Measurements from ENCODE around the gene GJC3. TPM values are rescaled to one million over a fixed set of nuclear protein-coding genes. Genes with fewer than 3 reads are reported as not detected.
"Not testable (repeated sequence)": the region's sequence is repeated elsewhere in the genome, so short reads cannot be mapped to it uniquely, and the experiment has no call there.

GJC3 gene
- total RNA-seq, 2 experiments from 2014 or later: 0.62 to 1.1 TPM

DNA sequence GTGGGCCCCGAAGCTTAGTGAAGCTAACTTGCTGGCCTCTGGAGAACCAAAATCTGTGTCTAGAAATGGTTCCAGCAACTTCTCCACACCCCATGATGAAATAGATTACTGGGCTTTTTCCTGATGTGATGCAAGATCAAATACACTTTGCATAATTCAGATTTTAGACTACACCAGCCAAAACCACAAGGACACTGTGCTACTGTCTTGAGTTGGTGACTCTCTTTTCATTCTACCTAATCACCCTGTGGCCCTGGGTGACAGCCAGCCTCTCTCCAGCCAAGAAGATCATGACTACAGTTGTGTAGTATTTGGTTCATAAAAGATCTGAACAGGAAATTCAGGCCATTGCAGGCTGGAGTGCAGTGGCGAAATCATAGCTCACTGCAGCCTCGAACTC is 24.2 kb upstream of the GJC3 start:
- Mint-ChIP-seq H3K4me3 (no peak overlapping the region), H3K9me3 (peaks cover 2% of the 10 kb centered on the region), H3K27me3 (ENCODE audit: low read depth) (peaks cover 2% of the 10 kb centered on the region), H3K27ac (peak overlapping the region; percentile 25), H3K4me1 (ENCODE audit: low read depth) (peaks cover 5% of the 10 kb centered on the region), H3K36me3 (ENCODE audit: low read depth) (no peaks in the 10 kb centered on the region)
- DNase-seq: peak; percentile 41
- CTCF ChIA-PET: interaction anchor here (2.0 kb wide), 1 partner anchor 40 kb away, joined by 9 read pairs; no protein-coding TSS in a partner anchor
- intact Hi-C loops (cut with micrococcal nuclease): loop anchor here (1.0 kb wide), 1 partner anchor 24 kb away; the partner anchor contains the start of gene GJC3

DNA sequence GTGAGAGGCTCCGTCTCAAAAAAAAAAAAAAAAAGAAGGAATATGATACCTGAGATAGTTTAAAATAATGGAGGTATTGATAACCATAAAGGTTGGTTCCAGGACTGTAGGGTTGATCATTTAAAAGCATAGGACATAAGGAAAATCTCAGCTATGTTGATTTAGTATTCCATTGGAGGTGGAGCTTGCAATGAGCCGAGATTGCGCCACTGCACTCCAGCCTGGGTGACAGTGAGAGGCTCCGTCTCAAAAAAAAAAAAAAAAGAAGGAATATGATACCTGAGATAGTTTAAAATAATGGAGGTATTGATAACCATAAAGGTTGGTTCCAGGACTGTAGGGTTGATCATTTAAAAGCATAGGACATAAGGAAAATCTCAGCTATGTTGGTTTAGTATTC is 23.2 kb upstream of the GJC3 start:
- not testable (repeated sequence) for H3K27me3 Mint-ChIP-seq (ENCODE audit: low read depth); H3K27ac Mint-ChIP-seq; H3K4me3 Mint-ChIP-seq; H3K9me3 Mint-ChIP-seq; DNase-seq; H3K4me1 Mint-ChIP-seq (ENCODE audit: low read depth); H3K36me3 Mint-ChIP-seq (ENCODE audit: low read depth)
- intact Hi-C loops (cut with micrococcal nuclease): loop anchor here (1.0 kb wide), 1 partner anchor 23 kb away; the partner anchor contains the start of gene GJC3
- CTCF ChIA-PET: interaction anchor here (0.6 to 2.0 kb wide), 3 partner anchors 39 to 116 kb away, joined by 3 to 9 read pairs (median 4); no protein-coding TSS in a partner anchor

- not testable (repeated sequence) for DNase-seq; H3K36me3 Mint-ChIP-seq (ENCODE audit: low read depth); H3K4me1 Mint-ChIP-seq (ENCODE audit: low read depth); H3K27me3 Mint-ChIP-seq (ENCODE audit: low read depth); H3K27ac Mint-ChIP-seq; H3K9me3 Mint-ChIP-seq; H3K4me3 Mint-ChIP-seq
- CTCF ChIA-PET: interaction anchor here (0.6 to 4.0 kb wide), 2 partner anchors 38 to 39 kb away, joined by 3 to 14 read pairs; no protein-coding TSS in a partner anchor
- intact Hi-C loops (cut with micrococcal nuclease): loop anchor here (1.0 kb wide), 1 partner anchor 38 kb away; no protein-coding TSS in a partner anchor
Measured at GRCh38 chr7:99950819-99951218, 21.4 kb upstream of the GJC3 start.

DNA sequence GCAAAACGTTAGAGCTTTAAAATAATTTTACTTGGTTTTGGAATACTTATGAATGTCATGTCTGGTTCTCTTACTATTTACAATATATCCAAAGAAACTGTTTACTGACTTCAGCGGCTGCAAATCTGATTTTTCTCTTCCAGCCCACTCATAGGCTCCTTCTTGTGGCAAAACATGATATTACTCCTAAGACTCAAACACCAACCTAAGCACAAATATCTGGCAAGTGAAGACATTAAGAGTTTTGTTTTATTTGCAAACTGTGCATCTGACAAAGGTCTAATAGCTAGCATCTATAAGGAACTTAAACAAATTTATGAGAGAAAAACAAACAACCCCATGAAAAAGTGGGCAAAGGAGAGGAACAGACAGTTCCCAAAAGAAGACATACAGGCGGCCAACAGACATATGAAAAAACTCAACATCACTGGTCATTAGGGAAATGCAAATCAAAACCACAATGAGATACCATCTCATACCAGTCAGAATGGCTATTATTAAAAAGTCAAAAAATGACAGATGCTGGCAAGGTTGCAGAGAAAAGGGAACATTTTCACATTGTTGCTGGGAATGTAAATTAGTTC is 20.3 kb upstream of the GJC3 start:
- peaks cover 2% of the 10 kb centered on the region for H3K9me3 Mint-ChIP-seq
- intact Hi-C loops (cut with micrococcal nuclease): loop anchor here (1.0 to 2.0 kb wide), 2 partner anchors 21 to 36 kb away; partner anchors contain the start of gene GJC3
- no peak overlapping the region for H3K4me3 Mint-ChIP-seq
- peaks cover 8% of the 10 kb centered on the region for H3K4me1 Mint-ChIP-seq (ENCODE audit: low read depth)
- CTCF ChIA-PET: interaction anchor here (0.6 to 4.0 kb wide), 4 partner anchors 30 to 38 kb away, joined by 3 to 14 read pairs (median 4); no protein-coding TSS in a partner anchor
- H3K27ac Mint-ChIP-seq: no peak overlapping the region
- H3K36me3 Mint-ChIP-seq (ENCODE audit: low read depth): no peaks in the 10 kb centered on the region
- no peaks in the 10 kb centered on the region for H3K27me3 Mint-ChIP-seq (ENCODE audit: low read depth)
- DNase-seq: no peak

DNA sequence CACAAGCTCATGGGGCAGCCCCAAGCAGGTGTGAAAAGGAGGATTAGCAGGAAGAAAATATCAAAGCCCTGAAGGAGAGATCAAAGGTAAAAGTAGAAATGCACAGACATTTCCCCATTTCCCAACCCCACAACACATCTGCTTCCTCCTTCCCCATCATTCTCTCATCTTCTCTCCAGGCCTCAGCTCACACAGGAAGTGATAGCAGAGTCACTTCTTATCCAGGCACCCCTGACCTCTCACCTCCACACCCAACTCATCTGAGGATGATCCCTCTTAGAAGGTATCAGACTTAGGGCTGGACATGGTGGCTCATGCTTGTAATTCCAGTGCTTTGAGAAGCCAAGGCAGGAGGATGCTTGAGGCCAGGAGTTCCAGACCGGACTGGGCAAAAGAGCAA is 18.2 kb upstream of the GJC3 start:
- CTCF ChIA-PET: interaction anchor here (4.0 kb wide), 1 partner anchor 34 kb away, joined by 14 read pairs; no protein-coding TSS in a partner anchor
- intact Hi-C loops (cut with micrococcal nuclease): loop anchor here (2.0 kb wide), 1 partner anchor 19 kb away; the partner anchor contains the start of gene GJC3

GRCh38 chr7:99944497-99945070 is 15.2 kb upstream of the GJC3 start:
- H3K27me3 Mint-ChIP-seq (ENCODE audit: low read depth): no peaks in the 10 kb centered on the region
- intact Hi-C loops (cut with micrococcal nuclease): no loop called here

More for the DNA sequence above, 18.2 kb upstream of the GJC3 start:
- H3K36me3 Mint-ChIP-seq (ENCODE audit: low read depth): no peaks in the 10 kb centered on the region
- peaks cover 10% of the 10 kb centered on the region for H3K4me1 Mint-ChIP-seq (ENCODE audit: low read depth)
- H3K9me3 Mint-ChIP-seq: peaks cover 2% of the 10 kb centered on the region
- no peak overlapping the region for H3K4me3 Mint-ChIP-seq
- no peak for DNase-seq
- H3K27ac Mint-ChIP-seq: no peak overlapping the region
- no peaks in the 10 kb centered on the region for H3K27me3 Mint-ChIP-seq (ENCODE audit: low read depth)

GRCh38 chr7:99943641-99944496 is 14.4 kb upstream of the GJC3 start:
- peak overlapping the region; percentile 22 for H3K4me3 Mint-ChIP-seq
- H3K27ac Mint-ChIP-seq: no peak overlapping the region
- no peaks in the 10 kb centered on the region for H3K9me3 Mint-ChIP-seq
- intact Hi-C loops (cut with micrococcal nuclease): no loop called here
- CTCF ChIA-PET: interaction anchor here (0.8 to 1.7 kb wide), 4 partner anchors 14 to 422 kb away, joined by 3 to 4 read pairs (median 3); partner anchors contain the start of genes GJC3 and TRIM4
- peaks cover 10% of the 10 kb centered on the region for H3K4me1 Mint-ChIP-seq (ENCODE audit: low read depth)
- H3K27me3 Mint-ChIP-seq (ENCODE audit: low read depth): no peaks in the 10 kb centered on the region
- DNase-seq: peak; percentile 22
- H3K36me3 Mint-ChIP-seq (ENCODE audit: low read depth): no peaks in the 10 kb centered on the region

More at GRCh38 chr7:99944497-99945070, 15.2 kb upstream of the GJC3 start:
- Mint-ChIP-seq H3K27ac (no peak overlapping the region), H3K9me3 (no peaks in the 10 kb centered on the region), H3K36me3 (ENCODE audit: low read depth) (no peaks in the 10 kb centered on the region), H3K4me3 (no peak overlapping the region), H3K4me1 (ENCODE audit: low read depth) (peaks cover 10% of the 10 kb centered on the region)
- no peak for DNase-seq
- CTCF ChIA-PET: interaction anchor here (0.8 to 1.7 kb wide), 3 partner anchors 15 to 45 kb away, joined by 3 to 4 read pairs (median 3); partner anchors contain the start of genes GJC3 and TRIM4

GRCh38 chr7:99938296-99938695 is 8.9 kb upstream of the GJC3 start:
- no peak for DNase-seq
- peaks cover 10% of the 10 kb centered on the region for H3K4me1 Mint-ChIP-seq (ENCODE audit: low read depth)
- no peak overlapping the region for H3K4me3 Mint-ChIP-seq
- H3K27me3 Mint-ChIP-seq (ENCODE audit: low read depth): no peaks in the 10 kb centered on the region
- intact Hi-C loops (cut with micrococcal nuclease): no loop called here
- no peak overlapping the region for H3K27ac Mint-ChIP-seq
- no peaks in the 10 kb centered on the region for H3K36me3 Mint-ChIP-seq (ENCODE audit: low read depth)
- CTCF ChIA-PET: interaction anchor here (1.4 to 2.0 kb wide), 3 partner anchors 20 to 42 kb away, joined by 4 to 9 read pairs (median 6); no protein-coding TSS in a partner anchor
- H3K9me3 Mint-ChIP-seq: peaks cover 7% of the 10 kb centered on the region

- CTCF ChIA-PET: interaction anchor here (0.5 kb wide), 1 partner anchor 196 kb away, joined by 4 read pairs; no protein-coding TSS in a partner anchor
Measured at GRCh38 chr7:99935009-99935408, 5.6 kb upstream of the GJC3 start.

GRCh38 chr7:99930376-99930775 is 956 bp upstream of the GJC3 start:
- Mint-ChIP-seq H3K4me3 (no peak overlapping the region), H3K36me3 (ENCODE audit: low read depth) (no peaks in the 10 kb centered on the region), H3K27me3 (ENCODE audit: low read depth) (no peaks in the 10 kb centered on the region), H3K4me1 (ENCODE audit: low read depth) (peaks cover 31% of the 10 kb centered on the region), H3K27ac (no peak overlapping the region), H3K9me3 (no peaks in the 10 kb centered on the region)
- intact Hi-C loops (cut with micrococcal nuclease): no loop called here
- no peak for DNase-seq
- CTCF ChIA-PET: interaction anchor here (0.6 to 2.4 kb wide), 11 partner anchors 11 to 1204 kb away, joined by 3 to 17 read pairs (median 3); partner anchors contain the start of gene TRIM4

More at GRCh38 chr7:99935009-99935408, 5.6 kb upstream of the GJC3 start:
- H3K4me1 Mint-ChIP-seq (ENCODE audit: low read depth): peaks cover 16% of the 10 kb centered on the region
- H3K27ac Mint-ChIP-seq; H3K9me3 Mint-ChIP-seq; intact Hi-C loops (cut with micrococcal nuclease); H3K4me3 Mint-ChIP-seq; H3K36me3 Mint-ChIP-seq (ENCODE audit: low read depth); H3K27me3 Mint-ChIP-seq (ENCODE audit: low read depth): not testable (repeated sequence)
- peak; percentile 54 for DNase-seq

DNA sequence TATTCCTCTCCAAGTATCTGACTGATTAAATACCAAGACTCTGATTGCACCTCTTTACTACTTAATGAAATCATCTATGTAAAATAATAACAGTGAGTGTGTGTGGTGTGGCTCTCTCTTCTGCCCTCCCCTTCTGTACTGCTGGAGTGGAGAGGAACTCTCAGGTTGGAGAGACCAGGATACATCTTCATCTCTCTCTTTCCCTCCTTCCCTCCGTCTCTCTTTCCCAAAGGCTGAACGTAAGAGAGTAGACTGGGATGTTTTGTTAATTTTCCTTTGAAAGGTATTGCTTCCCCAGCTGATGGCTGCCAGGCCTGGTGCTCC is 272 bp upstream of the GJC3 start:
- intact Hi-C loops (cut with micrococcal nuclease): loop anchor here (1.0 to 2.0 kb wide), 4 partner anchors 19 to 62 kb away; no protein-coding TSS in a partner anchor
- Mint-ChIP-seq H3K9me3 (no peaks in the 10 kb centered on the region), H3K4me3 (peak overlapping the region; percentile 66), H3K36me3 (ENCODE audit: low read depth) (no peaks in the 10 kb centered on the region), H3K27me3 (ENCODE audit: low read depth) (no peaks in the 10 kb centered on the region), H3K27ac (peak overlapping the region; percentile 46), H3K4me1 (ENCODE audit: low read depth) (peaks cover 24% of the 10 kb centered on the region)
- CTCF ChIA-PET: interaction anchor here (0.6 to 2.4 kb wide), 14 partner anchors 10 to 771 kb away, joined by 3 to 17 read pairs (median 4); partner anchors contain the start of gene TRIM4
- no peak for DNase-seq
